ENCODE data around the gene PSD2. TPM values are rescaled to one million over a fixed set of nuclear protein-coding genes. Genes with fewer than 3 reads are reported as not detected.
A peak's percentile ranks its signal among the peaks of the same experiment; 100 is the strongest.

PSD2 gene
- total and polyA plus RNA-seq, 8 donors: 0.06 to 2.5 (median 1.7) TPM; not detected in 1

DNA sequence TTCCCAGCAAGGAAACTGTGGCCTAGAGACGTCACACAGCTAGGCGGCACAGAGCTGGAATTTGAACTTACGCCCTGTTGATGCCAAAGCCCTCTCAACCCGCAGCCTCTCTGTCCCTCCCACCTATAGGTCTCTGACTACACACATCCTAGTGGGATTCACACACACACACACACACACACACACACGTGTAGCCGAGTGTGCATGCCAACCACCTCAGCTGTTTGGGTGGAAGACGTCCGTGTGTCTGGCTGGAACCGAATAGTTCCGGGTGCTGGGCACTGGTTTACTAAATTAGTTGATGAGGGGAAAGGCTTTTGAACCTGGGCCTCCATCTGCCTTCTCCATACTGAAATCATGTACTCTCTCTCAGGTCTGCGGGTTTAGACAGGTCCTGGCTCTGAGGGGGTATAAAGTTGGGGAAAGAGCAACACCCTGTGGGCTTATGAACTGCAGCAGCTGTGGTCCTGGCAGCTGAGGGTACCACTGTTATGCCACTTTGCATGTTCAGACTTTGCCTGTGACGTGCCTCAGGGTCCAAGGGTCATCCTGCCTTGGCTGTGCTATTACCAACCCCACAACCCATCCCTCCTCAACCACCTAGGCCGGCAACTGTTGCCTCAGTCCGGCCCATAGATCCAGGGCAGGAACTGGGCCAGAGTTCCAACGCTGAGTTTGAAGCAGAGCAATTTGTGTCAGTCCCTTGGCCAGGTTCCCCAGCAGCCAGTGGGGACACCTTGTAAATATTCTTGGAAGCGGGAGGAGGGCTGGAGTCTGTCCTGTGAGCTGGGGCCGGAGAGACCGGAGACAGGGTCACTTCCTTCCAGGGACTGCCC, 50.5 kb downstream of the PSD2 start:
- no peak overlapping the region for H3K4me3 ChIP-seq
- no peak for ATAC-seq
- intact Hi-C loops (cut with DNase I): loop anchor here in 1 of 2 donors (10.0 kb wide), 1 partner anchor 51 kb away; the partner anchor contains the start of gene PSD2

DNA sequence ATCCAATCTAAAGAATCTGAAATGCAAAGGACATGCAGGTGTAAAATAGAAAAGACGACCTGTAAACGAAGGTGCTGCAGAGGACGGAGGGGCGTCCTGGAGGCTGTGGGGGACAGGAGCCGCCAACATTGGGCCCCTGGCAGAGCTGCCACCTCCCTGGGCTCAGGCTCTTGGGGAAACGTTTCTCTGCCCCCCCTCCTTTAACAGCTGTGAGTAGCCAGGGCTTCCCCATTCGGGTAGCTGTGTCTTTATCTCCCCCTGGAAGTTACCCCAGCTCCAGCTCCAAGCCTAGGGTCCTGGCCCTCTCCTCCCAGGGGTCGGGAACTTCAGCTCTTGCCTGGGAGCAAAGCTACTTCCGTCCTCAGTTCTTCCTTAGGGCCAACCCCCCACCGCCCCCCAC, 51.5 kb downstream of the PSD2 start:
- Histone ChIP-seq H3K36me3 (no peaks in the 10 kb centered on the region), H3K4me1 (peaks cover 0 to 14% of the 10 kb centered on the region in 2 donors), H3K4me3 (no peak overlapping the region), H3K9me3 (no peaks in the 10 kb centered on the region), H3K27me3 (peaks cover 0 to 61% of the 10 kb centered on the region in 2 donors), H3K27ac (no peak overlapping the region)
- TF ChIP-seq CTCF (IDR thresholded peaks at IDR 0.05): no peak
- ATAC-seq (no peak), DNase-seq (peak in 1 of 4 donors; percentile 37)
- intact Hi-C loops (cut with DNase I): loop anchor here in 1 of 2 donors (10.0 kb wide), 1 partner anchor 52 kb away; the partner anchor contains the start of gene PSD2

More for the DNA sequence above, 50.5 kb downstream of the PSD2 start:
- no peaks in the 10 kb centered on the region for H3K9me3 ChIP-seq
- H3K27ac ChIP-seq: no peak overlapping the region
- H3K4me1 ChIP-seq: peaks cover 0 to 14% of the 10 kb centered on the region in 2 donors
- H3K36me3 ChIP-seq: no peaks in the 10 kb centered on the region
- TF ChIP-seq CTCF (IDR thresholded peaks at IDR 0.05): no peak
- DNase-seq: peak in 1 of 4 donors; percentile 20
- peaks cover 0 to 61% of the 10 kb centered on the region in 2 donors for H3K27me3 ChIP-seq

DNA sequence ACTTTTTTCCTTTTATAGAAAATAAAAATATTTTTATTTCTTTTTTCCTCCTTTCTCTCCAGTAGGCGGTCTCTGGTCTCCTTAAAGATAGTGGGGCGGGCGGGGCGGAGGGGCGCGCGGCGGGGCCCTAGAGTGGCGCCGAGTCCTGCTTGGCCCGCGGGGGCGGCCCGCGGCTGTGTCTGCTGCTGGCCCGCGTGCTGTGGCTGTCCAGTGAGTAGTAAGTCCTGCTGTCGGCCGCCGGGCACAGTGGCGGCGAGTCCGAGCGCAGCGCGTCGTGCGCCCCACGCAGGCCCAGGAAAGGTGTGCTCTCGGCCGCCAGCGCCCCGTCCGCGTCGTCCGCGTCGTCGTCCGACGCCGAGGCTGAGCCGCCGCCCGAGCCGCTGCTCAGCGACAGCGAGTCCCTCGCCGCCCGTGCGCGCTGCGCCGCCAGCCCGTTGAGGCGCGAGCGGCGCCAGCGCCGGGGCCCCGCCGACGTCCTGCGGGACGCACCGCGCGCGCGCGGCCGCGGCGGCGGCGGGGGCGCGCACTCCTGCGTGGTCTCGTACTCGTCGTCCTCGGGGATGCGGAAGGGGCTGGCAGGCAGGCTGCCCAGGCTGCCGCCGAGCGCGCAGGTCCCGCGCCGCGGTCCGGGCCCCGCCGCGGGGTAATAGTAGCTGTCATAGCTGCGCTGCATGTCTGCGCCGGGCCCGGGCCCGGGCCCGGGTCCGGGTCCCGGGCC, 52.3 kb downstream of the PSD2 start:
- DNase-seq (peak in 3 of 4 donors; percentile 41 to 82 (median 60)), ATAC-seq (peak; percentile 57)
- Histone ChIP-seq H3K36me3 (no peaks in the 10 kb centered on the region), H3K4me3 (peak overlapping the region; percentile 38 to 46), H3K4me1 (peaks cover 0 to 14% of the 10 kb centered on the region in 2 donors), H3K27ac (peak overlapping the region in 1 of 2 donors; percentile 60), H3K9me3 (no peaks in the 10 kb centered on the region), H3K27me3 (peaks cover 0 to 60% of the 10 kb centered on the region in 2 donors)
- intact Hi-C loops (cut with DNase I): loop anchor here in 1 of 2 donors (10.0 kb wide), 1 partner anchor 53 kb away; the partner anchor contains the start of gene PSD2
- no peak for TF ChIP-seq CTCF (IDR thresholded peaks at IDR 0.05)

- no peaks in the 10 kb centered on the region for H3K9me3 ChIP-seq
- H3K36me3 ChIP-seq: no peaks in the 10 kb centered on the region
- peak in 1 of 4 donors; percentile 82 for DNase-seq
- no peak overlapping the region for H3K27ac ChIP-seq
- TF ChIP-seq CTCF (IDR thresholded peaks at IDR 0.05): no peak
- peak overlapping the region; percentile 17 to 46 for H3K4me3 ChIP-seq
- H3K4me1 ChIP-seq: peaks cover 0 to 14% of the 10 kb centered on the region in 2 donors
- peaks cover 0 to 56% of the 10 kb centered on the region in 2 donors for H3K27me3 ChIP-seq
- ATAC-seq: no peak
- intact Hi-C loops (cut with DNase I): loop anchor here in 1 of 2 donors (10.0 kb wide), 1 partner anchor 54 kb away; the partner anchor contains the start of gene PSD2
These were observed 53.0 kb downstream of the PSD2 start for GRCh38 chr5:139848508-139849100.

Data from left lung (tissue), 10 donors.